H1 (cell line): Measurements from ENCODE around the gene AP1S3. TPM values are rescaled to one million over a fixed set of nuclear protein-coding genes. Genes with fewer than 3 reads are reported as not detected.

ENCODE experiments used
- CTCF ChIA-PET: fragments of 300-600 bp; sonication (Branson Sonifier 250); formaldehyde crosslinking; loops from one replicate; lab custom pipeline; 2021; ENCODE audit not compliant: partially characterized antibody; lab: Charles Lee
- POLR2A ChIA-PET: fragments of 300-600 bp; sonication (Branson Sonifier 250); formaldehyde crosslinking; loops from one replicate; lab custom pipeline; 2021; ENCODE audit warnings: inconsistent platforms; ENCODE audit not compliant: partially characterized antibody; lab: Charles Lee
- DNase-seq, 2 experiments: peaks; one replicate each; pipeline versions ENCODE4 v3.0.0 to v3.0.0-alpha.2; 2010 to 2022; ENCODE audit warnings: low spot score in 2 of 2, low read depth in 1 of 2, mixed read lengths in 1 of 2
- FAIRE-seq: peaks from 2 replicates; lab custom pipeline; 2011; peaks lifted over from hg19 to GRCh38; lab: Jason Lieb, UNC
- H2AFZ ChIP-seq: 2 replicates; pipeline ENCODE4 v1.8.1; 2012; ENCODE audit warnings: low read length, inconsistent platforms
- H2AK5ac ChIP-seq: 2 replicates; pipeline ENCODE4 v1.6.1; 2013; ENCODE audit warnings: low read depth, low read length
- H2BK120ac ChIP-seq: replicated peaks from 2 replicates; pipeline ENCODE3; 2013; ENCODE audit warnings: low read depth, low read length, inconsistent platforms
- H2BK12ac ChIP-seq: 2 replicates; pipeline ENCODE4 v1.6.1; 2013; ENCODE audit warnings: low read depth, low read length
- H2BK15ac ChIP-seq: 2 replicates; pipeline ENCODE4 v1.6.1; 2013; ENCODE audit warnings: low read length
- H2BK20ac ChIP-seq: 2 replicates; pipeline ENCODE4 v1.6.1; 2013; ENCODE audit warnings: low read length
- H2BK5ac ChIP-seq: 2 replicates; pipeline ENCODE4 v1.6.1; 2013; ENCODE audit warnings: low read depth, low read length
- H3K14ac ChIP-seq: 2 replicates; pipeline ENCODE4 v1.6.1; 2013; ENCODE audit warnings: inconsistent platforms; ENCODE audit not compliant: insufficient read length
- H3K18ac ChIP-seq: 2 replicates; pipeline ENCODE4 v1.6.1; 2013; ENCODE audit warnings: low read length; ENCODE audit errors: extremely low read depth
- H3K23ac ChIP-seq: 2 replicates; pipeline ENCODE4 v1.6.1; 2013; ENCODE audit warnings: inconsistent platforms; ENCODE audit not compliant: insufficient read length
- H3K23me2 ChIP-seq: 2 replicates; pipeline ENCODE4 v1.6.1; 2013; ENCODE audit warnings: low read depth, low read length
- H3K27ac ChIP-seq: 2 replicates; pipeline ENCODE4 v1.6.1; 2011; ENCODE audit warnings: low read depth, low read length, inconsistent platforms
- H3K27me3 ChIP-seq, 4 experiments: replicated peaks in 1 of 4; 1 replicate in 1 of 4; 2 replicates in 3 of 4; pipeline versions ENCODE4 v1.6.1 to v1.8.1; 2011 to 2013; ENCODE audit warnings: low read length in 3 of 4, mild to moderate bottlenecking in 3 of 4, inconsistent platforms in 2 of 4, mixed read lengths in 2 of 4, moderate library complexity in 1 of 4; ENCODE audit not compliant: control insufficient read depth in 3 of 4, insufficient read depth in 3 of 4; ENCODE audit errors: extremely low read depth in 1 of 4
- H3K36me3 ChIP-seq, 4 experiments: 2 replicates each; pipeline versions ENCODE4 v1.6.1 to v1.8.1; 2011 to 2013; ENCODE audit warnings: mild to moderate bottlenecking in 4 of 4, low read length in 3 of 4, moderate library complexity in 2 of 4, control low read depth in 1 of 4, inconsistent platforms in 1 of 4; ENCODE audit not compliant: insufficient read depth in 4 of 4, control insufficient read depth in 2 of 4
- H3K4ac ChIP-seq: replicated peaks from 2 replicates; pipeline ENCODE3; 2013; ENCODE audit warnings: low read length, low read depth, mixed read lengths, inconsistent platforms; ENCODE audit not compliant: insufficient read length
- H3K4me1 ChIP-seq, 4 experiments: replicated peaks in 1 of 4; 1 replicate in 1 of 4; 2 replicates in 3 of 4; pipeline versions ENCODE4 v1.6.1 to v1.8.1; 2011 to 2013; ENCODE audit warnings: low read length in 3 of 4, inconsistent platforms in 2 of 4, mixed read lengths in 1 of 4; ENCODE audit not compliant: insufficient read depth in 4 of 4, control insufficient read depth in 3 of 4
- H3K4me2 ChIP-seq, 2 experiments: 2 replicates each; pipeline versions ENCODE4 v1.6.1 to v1.8.1; 2011 to 2013; ENCODE audit warnings: low read depth in 2 of 2, low read length in 2 of 2, control low read depth in 1 of 2, inconsistent platforms in 1 of 2, mild to moderate bottlenecking in 1 of 2; ENCODE audit not compliant: insufficient read depth in 1 of 2
- H3K4me3 ChIP-seq, 4 experiments: fragments of 200-600, 300-600 bp in 1 of 4; sonication (generic), shearing (Covaris generic), sonication (Bioruptor Twin) in 1 of 4; 2 replicates each; pipeline versions ENCODE4 v1.5.1 to v1.8.1; 2011 to 2016; ENCODE audit warnings: low read length in 4 of 4, low read depth in 3 of 4, control low read depth in 2 of 4, inconsistent platforms in 2 of 4, mild to moderate bottlenecking in 2 of 4, mixed read lengths in 1 of 4, moderate library complexity in 1 of 4; ENCODE audit not compliant: insufficient read depth in 2 of 4; ENCODE audit errors: extremely low read depth in 1 of 4
- H3K56ac ChIP-seq: replicated peaks from 2 replicates; pipeline ENCODE3; 2013; ENCODE audit warnings: low read depth, mild to moderate bottlenecking, mixed read lengths, low read length, inconsistent platforms; ENCODE audit not compliant: insufficient read length
- H3K79me1 ChIP-seq: 2 replicates; pipeline ENCODE4 v1.6.1; 2013; ENCODE audit warnings: low read depth, low read length, control low read depth
- H3K79me2 ChIP-seq, 2 experiments: 2 replicates each; pipeline versions ENCODE4 v1.6.1 to v1.8.1; 2012 to 2013; ENCODE audit warnings: low read length in 2 of 2, mild to moderate bottlenecking in 2 of 2, inconsistent platforms in 1 of 2; ENCODE audit not compliant: insufficient read depth in 2 of 2, control insufficient read depth in 1 of 2
- H3K9ac ChIP-seq, 4 experiments: replicated peaks in 1 of 4; 1 replicate in 1 of 4; 2 replicates in 3 of 4; pipeline versions ENCODE4 v1.6.1 to v1.8.1; 2011 to 2013; ENCODE audit warnings: low read depth in 3 of 4, low read length in 3 of 4, control low read depth in 2 of 4, mild to moderate bottlenecking in 2 of 4, moderate library complexity in 2 of 4, inconsistent platforms in 1 of 4; ENCODE audit errors: extremely low read depth in 1 of 4
- H3K9me3 ChIP-seq, 2 experiments: 2 replicates each; pipeline versions ENCODE4 v1.6.1 to v1.8.1; 2012 to 2013; ENCODE audit warnings: mild to moderate bottlenecking in 2 of 2, moderate library complexity in 2 of 2, control low read depth in 1 of 2, inconsistent platforms in 1 of 2, low read depth in 1 of 2, low read length in 1 of 2, mixed read lengths in 1 of 2; ENCODE audit not compliant: insufficient read depth in 2 of 2
- H4K20me1 ChIP-seq, 2 experiments: replicated peaks in 1 of 2; 2 replicates each; pipeline versions ENCODE3 to v1.8.1; 2011 to 2013; ENCODE audit warnings: inconsistent platforms in 2 of 2, low read length in 2 of 2, mild to moderate bottlenecking in 1 of 2; ENCODE audit not compliant: insufficient read depth in 2 of 2, control insufficient read depth in 1 of 2
- H4K5ac ChIP-seq: 2 replicates; pipeline ENCODE4 v1.6.1; 2013; ENCODE audit warnings: low read length, low read depth, mixed read lengths, inconsistent platforms; ENCODE audit not compliant: insufficient read length
- H4K8ac ChIP-seq: 2 replicates; pipeline ENCODE4 v1.8.0; 2013; ENCODE audit warnings: mild to moderate bottlenecking, moderate library complexity, low read length, inconsistent platforms; ENCODE audit not compliant: insufficient read depth; ENCODE audit errors: extremely low read depth
- H4K91ac ChIP-seq: replicated peaks from 2 replicates; pipeline ENCODE3; 2013; ENCODE audit warnings: low read length, mixed read lengths, inconsistent platforms; ENCODE audit not compliant: insufficient read length
- BCL11A ChIP-seq, 2 experiments: IDR thresholded peaks; one replicate each; pipeline ENCODE4 v1.6.1; 2011; ENCODE audit warnings: low read depth in 2 of 2, low read length in 2 of 2, mild to moderate bottlenecking in 2 of 2
- EP300 ChIP-seq, 2 experiments: IDR thresholded peaks; 1 replicate in 1 of 2; 2 replicates in 1 of 2; pipeline ENCODE4 v1.6.1; 2011 to 2012; ENCODE audit warnings: low read depth in 2 of 2, low read length in 2 of 2, mild to moderate bottlenecking in 2 of 2, borderline replicate concordance in 1 of 2, inconsistent platforms in 1 of 2, moderate library complexity in 1 of 2
- HDAC2 ChIP-seq, 2 experiments: fragments of 300-600 bp in 1 of 2; sonication (generic) in 1 of 2; IDR thresholded peaks; 2 replicates each; pipeline ENCODE4 v1.6.1; 2011 to 2012; ENCODE audit warnings: low read depth in 2 of 2, low read length in 2 of 2, mild to moderate bottlenecking in 2 of 2, moderate library complexity in 2 of 2, borderline replicate concordance in 1 of 2, inconsistent platforms in 1 of 2
- KDM4A ChIP-seq: IDR thresholded peaks from one replicate; pipeline ENCODE4 v1.7.1; 2012; ENCODE audit warnings: low read depth, mild to moderate bottlenecking, moderate library complexity, low read length, inconsistent platforms; ENCODE audit not compliant: severe bottlenecking
- MAFK ChIP-seq: IDR thresholded peaks from 2 replicates; pipeline ENCODE4 v1.6.1; 2012; ENCODE audit warnings: low read depth, mild to moderate bottlenecking, improper control_type of control experiment, low read length
- RBBP5 ChIP-seq: IDR thresholded peaks from 2 replicates; pipeline ENCODE4 v1.7.1; 2012; ENCODE audit warnings: low read depth, mild to moderate bottlenecking, inconsistent platforms, low read length, moderate library complexity, borderline replicate concordance
- RNF2 ChIP-seq: fragments of 200-900, 300-1000 bp; sonication (generic); IDR thresholded peaks from 2 replicates; pipeline ENCODE4 v1.7.1; 2016; ENCODE audit warnings: borderline replicate concordance, low read depth, mild to moderate bottlenecking, antibody characterized with exemption, low read length; ENCODE audit not compliant: poor library complexity, severe bottlenecking; ENCODE audit errors: missing control alignments
- SRF ChIP-seq: IDR thresholded peaks from 2 replicates; pipeline ENCODE4 v1.6.1; 2011; ENCODE audit warnings: mild to moderate bottlenecking, low read depth, low read length, moderate library complexity
- TBP ChIP-seq: IDR thresholded peaks from 2 replicates; pipeline ENCODE4 v1.6.1; 2011; ENCODE audit warnings: low read depth, low read length, improper control_type of control experiment
- TCF12 ChIP-seq: IDR thresholded peaks from 2 replicates; pipeline ENCODE4 v1.6.1; 2011; ENCODE audit warnings: low read depth, mild to moderate bottlenecking, low read length
- TEAD4 ChIP-seq: IDR thresholded peaks from 2 replicates; pipeline ENCODE4 v1.6.1; 2012; ENCODE audit warnings: low read depth, low read length, inconsistent platforms, mixed read lengths
- USF2 ChIP-seq: IDR thresholded peaks from 2 replicates; pipeline ENCODE4 v1.6.1; 2011; ENCODE audit warnings: low read length, improper control_type of control experiment
- WGBS, 2 experiments: shearing (Covaris generic) in 1 of 2; methylation state at CpG; one replicate each; pipeline versions ENCODE4 v1.1.6 to v1.1.7; 2013 to 2015; ENCODE audit warnings: low lambda C conversion rate in 2 of 2, mixed read lengths in 2 of 2, inconsistent platforms in 1 of 2, low coverage in 1 of 2, missing lambda C conversion rate in 1 of 2; ENCODE audit not compliant: insufficient replicate concordance in 2 of 2, insufficient coverage in 1 of 2, insufficient read length in 1 of 2; ENCODE audit errors: extremely low coverage in 1 of 2, missing lambda C conversion rate in 1 of 2; 5-methylcytosine and 5-hydroxymethylcytosine counted together
- polyA plus RNA-seq, 7 experiments: library from polyadenylated mRNA; depleted of rRNA in 3 of 7; stranded (reverse) in 5 of 7; unstranded in 2 of 7; fragments of >200 nt in 5 of 7; fragments of 200-250 nt in 2 of 7; gene quantifications; 1 replicate in 5 of 7; 2 replicates in 1 of 7; 4 replicates in 1 of 7; pipeline versions ENCODE4 v1.2.1 to v1.2.3, GENCODE V29; 2011 to 2013; ENCODE audit warnings: missing spikeins in 2 of 7, mixed read lengths in 2 of 7
- total RNA-seq: library from RNA; stranded (reverse); fragmentation: NEBNext Ultra II Directional; extraction: Animal tissue kit (Norgen Biotek cat#: 25700); gene quantifications from 2 replicates; pipeline ENCODE4 v1.2.1, GENCODE V29; 2021

The AP1S3 gene
- total and polyA plus RNA-seq, 2 of the 8 experiments (the other 6 are each of a cell fraction or from before 2014, with no cell fraction given): 3.9 to 20.2 TPM

- Histone ChIP-seq H4K5ac (no peak overlapping the region), H3K27me3 (no peaks in the 10 kb centered on the region), H3K4me3 (no peak overlapping the region), H3K18ac (no peak overlapping the region), H3K79me1 (no peaks in the 10 kb centered on the region), H3K9ac (no peak overlapping the region), H3K14ac (no peak overlapping the region), H4K91ac (no peak overlapping the region), H3K4me2 (no peak overlapping the region), H4K20me1 (no peaks in the 10 kb centered on the region), H2BK5ac (no peak overlapping the region), H3K56ac (no peak overlapping the region), H4K8ac (no peak overlapping the region), H3K23me2 (peaks cover 1% of the 10 kb centered on the region; the same call in 1 of the 2 replicates), H3K4me1 (no peaks in the 10 kb centered on the region), H2BK15ac (no peak overlapping the region), H3K4ac (no peak overlapping the region), H3K27ac (no peak overlapping the region), H2AK5ac (no peak overlapping the region), H2BK20ac (no peak overlapping the region), H3K36me3 (no peaks in the 10 kb centered on the region), H2AFZ (no peak overlapping the region), H3K23ac (no peak overlapping the region), H3K79me2 (no peaks in the 10 kb centered on the region), H2BK12ac (no peak overlapping the region), H3K9me3 (peaks cover 0 to 3% of the 10 kb centered on the region in 2 experiments; a peak in 1 of 4 replicates), H2BK120ac (no peak overlapping the region)
- FAIRE-seq (no peak), DNase-seq (no peak)
- POLR2A ChIA-PET: no interaction called here
- WGBS, 2 experiments: 91% methylated on average over 7 of the region's 7 CpGs; no CpG with 5 or more reads in 1 of the 2 experiments
- CTCF ChIA-PET: interaction anchor here (0.6 to 1.5 kb wide), 4 partner anchors 10 to 64 kb away, joined by 3 to 9 read pairs (median 4); partner anchors contain the start of gene AP1S3
- TF ChIP-seq TBP (no peak), SRF (no peak), TEAD4 (no peak), MAFK (no peak), KDM4A (no peak), BCL11A (IDR thresholded peaks at IDR 0.05; ENCODE audit: low read depth in 2 of 2, low read length in 2 of 2) (no peak), USF2 (no peak), TCF12 (no peak), RBBP5 (no peak), HDAC2 (IDR thresholded peaks at IDR 0.05; ENCODE audit: borderline replicate concordance in 1 of 2, low read depth in 2 of 2, low read length in 2 of 2) (no peak), RNF2 (no peak), EP300 (IDR thresholded peaks at IDR 0.05; ENCODE audit: borderline replicate concordance in 1 of 2, low read depth in 2 of 2, low read length in 2 of 2) (no peak)
Measured at GRCh38 chr2:223847410-223847809, 10.0 kb upstream of the AP1S3 start.
